Keratinocyte (primary cell): ENCODE measurements around the gene NTN1.

Source experiments
- CTCF ChIP-seq, 3 experiments: IDR thresholded peaks in 1 of 3; conservative IDR thresholded peaks in 1 of 3; optimal IDR thresholded peaks in 1 of 3; 2 replicates in 2 of 3; 3 replicates in 1 of 3; pipeline versions ENCODE3 to v1.5.1; 2011; ENCODE audit warnings: low read length in 3 of 3, mild to moderate bottlenecking in 3 of 3, moderate library complexity in 2 of 3, control low read depth in 1 of 3, inconsistent platforms in 1 of 3; ENCODE audit not compliant: insufficient read depth in 2 of 3; ENCODE audit errors: extremely low read depth in 1 of 3
- EZH2 ChIP-seq: IDR thresholded peaks from one replicate; pipeline ENCODE4 v1.6.1; 2012; ENCODE audit warnings: inconsistent platforms, mild to moderate bottlenecking, low read length, moderate library complexity

- TF ChIP-seq CTCF (optimal IDR thresholded peaks at IDR 0.05 in 1 of 3, IDR thresholded peaks at IDR 0.05 in 1 of 3, conservative IDR thresholded peaks at IDR 0.05 in 1 of 3; ENCODE audit: extremely low read depth in 1 of 3, insufficient read depth in 2 of 3, low read length in 3 of 3) (no peak), EZH2 (no peak)
Measured at GRCh38 chr17:9271989-9272388, 250.7 kb downstream of the NTN1 start.
